ENCODE measurements around the gene FLYWCH2. TPM values are rescaled to one million over a fixed set of nuclear protein-coding genes. Genes with fewer than 3 reads are reported as not detected.

FLYWCH2 gene
- total and polyA plus RNA-seq, 2 of the 13 experiments (the other 11 are each of a cell fraction or from before 2014, with no cell fraction given): 16.9 to 19.8 TPM

- TF ChIP-seq ZBTB40 (IDR thresholded peaks at IDR 0.05) (no peak), ZBTB40 (CRISPR knock-in tag; IDR thresholded peaks at IDR 0.05) (peak; percentile 49; the same call in 1 of the 2 replicates), ZNF790 (CRISPR knock-in tag; IDR thresholded peaks at IDR 0.05; ENCODE audit: borderline replicate concordance) (peak; percentile 66; the same call in 1 of the 2 replicates), XRCC5 (optimal IDR thresholded peaks at IDR 0.05; ENCODE audit: low read length) (peak; percentile 31), PAX8 (CRISPR knock-in tag; IDR thresholded peaks at IDR 0.05; ENCODE audit: borderline replicate concordance) (peak; percentile 34; the same call in 1 of the 2 replicates), SMAD9 (CRISPR knock-in tag; IDR thresholded peaks at IDR 0.05) (no peak), ZGPAT (CRISPR knock-in tag; IDR thresholded peaks at IDR 0.05) (peak; percentile 88), TFDP1 (CRISPR knock-in tag; IDR thresholded peaks at IDR 0.05; ENCODE audit: borderline replicate concordance) (no peak; the same call in 1 of the 2 replicates), ZBTB42 (CRISPR knock-in tag; IDR thresholded peaks at IDR 0.05) (no peak), CEBPB (IDR thresholded peaks at IDR 0.05; ENCODE audit: borderline replicate concordance, low read depth, low read length) (no peak), CHD2 (IDR thresholded peaks at IDR 0.05; ENCODE audit: low read depth, low read length) (no peak), TFDP2 (CRISPR knock-in tag; IDR thresholded peaks at IDR 0.05) (peak; percentile 70), ZNF501 (CRISPR knock-in tag; IDR thresholded peaks at IDR 0.05) (0 out of 2 replicates have a peak, but pooled peaks have one; percentile 4), ZNF274 (CRISPR knock-in tag; IDR thresholded peaks at IDR 0.05) (peak; percentile 83; the same call in 1 of the 2 replicates), HNF4A (CRISPR knock-in tag; IDR thresholded peaks at IDR 0.05) (0 out of 2 replicates have a peak, but pooled peaks have one; percentile 5), SAP130 (CRISPR knock-in tag; IDR thresholded peaks at IDR 0.05; ENCODE audit: low read depth) (peak; percentile 77)
Observed at GRCh38 chr16:2882650-2883457, at the start of gene FLYWCH2 (continued).

Measured in HepG2 (cell line).